Measurements from ENCODE around the gene NPM1.

DNA sequence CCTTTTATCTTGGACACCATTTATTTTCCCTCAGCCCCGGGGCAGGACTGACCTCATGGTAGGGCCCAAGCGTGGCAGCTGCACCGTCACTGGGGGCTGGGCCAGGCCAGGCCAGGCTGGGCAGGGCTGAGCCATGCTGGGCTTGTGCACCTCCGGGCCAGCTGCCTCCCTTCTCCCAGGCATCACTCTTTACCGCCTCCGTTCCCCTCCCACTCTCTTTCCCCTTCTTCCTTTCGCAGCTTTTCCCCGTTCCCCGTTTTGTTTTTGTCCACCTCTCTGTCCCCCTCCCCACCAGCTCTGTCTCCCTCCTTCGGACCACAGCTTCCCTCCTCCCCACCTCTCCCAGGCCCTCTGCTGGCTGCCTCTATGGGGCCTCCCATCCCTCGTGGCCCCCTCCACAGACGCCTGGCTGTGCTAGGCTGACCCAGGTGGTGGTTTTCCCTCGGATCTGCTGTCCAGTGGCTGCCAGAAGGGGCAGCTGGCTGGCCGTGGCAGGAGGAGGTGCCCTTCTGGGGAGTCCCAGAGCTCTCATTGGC, 49.7 kb downstream of the NPM1 start:
- TF ChIP-seq, protein P1, sequence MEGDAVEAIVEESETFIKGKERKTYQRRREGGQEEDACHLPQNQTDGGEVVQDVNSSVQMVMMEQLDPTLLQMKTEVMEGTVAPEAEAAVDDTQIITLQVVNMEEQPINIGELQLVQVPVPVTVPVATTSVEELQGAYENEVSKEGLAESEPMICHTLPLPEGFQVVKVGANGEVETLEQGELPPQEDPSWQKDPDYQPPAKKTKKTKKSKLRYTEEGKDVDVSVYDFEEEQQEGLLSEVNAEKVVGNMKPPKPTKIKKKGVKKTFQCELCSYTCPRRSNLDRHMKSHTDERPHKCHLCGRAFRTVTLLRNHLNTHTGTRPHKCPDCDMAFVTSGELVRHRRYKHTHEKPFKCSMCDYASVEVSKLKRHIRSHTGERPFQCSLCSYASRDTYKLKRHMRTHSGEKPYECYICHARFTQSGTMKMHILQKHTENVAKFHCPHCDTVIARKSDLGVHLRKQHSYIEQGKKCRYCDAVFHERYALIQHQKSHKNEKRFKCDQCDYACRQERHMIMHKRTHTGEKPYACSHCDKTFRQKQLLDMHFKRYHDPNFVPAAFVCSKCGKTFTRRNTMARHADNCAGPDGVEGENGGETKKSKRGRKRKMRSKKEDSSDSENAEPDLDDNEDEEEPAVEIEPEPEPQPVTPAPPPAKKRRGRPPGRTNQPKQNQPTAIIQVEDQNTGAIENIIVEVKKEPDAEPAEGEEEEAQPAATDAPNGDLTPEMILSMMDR (IDR thresholded peaks at IDR 0.05) = no peak
- TF ChIP-seq POLR2AphosphoS5 (IDR thresholded peaks at IDR 0.05) = no peak

Measured in breast epithelium (tissue), 3 donors.